Activated CD4-positive, CD25-positive, alpha-beta regulatory T cell (primary cell): Measurements from ENCODE around the gene LNPK.
"Not testable (repeated sequence)": the region's sequence is repeated elsewhere in the genome, so short reads cannot be mapped to it uniquely, and the experiment has no call there.

Experiments
- DNase-seq, 4 experiments: peaks; one replicate each; lab custom pipeline; 2025; lab: John Stamatoyannopoulos, UW

The LNPK gene

GRCh38 chr2:175966839-175967238 lies 35.2 kb downstream of the LNPK start:
- DNase-seq, result no peak

- no peak for DNase-seq
Observed at GRCh38 chr2:175965773-175966172, 36.3 kb downstream of the LNPK start.

- DNase-seq, result no peak
Observed at GRCh38 chr2:175964195-175964594, 37.9 kb downstream of the LNPK start.

GRCh38 chr2:175963171-175963570 lies 38.9 kb downstream of the LNPK start:
- not testable (repeated sequence) for DNase-seq

GRCh38 chr2:175957845-175958244 lies 44.2 kb downstream of the LNPK start:
- DNase-seq, result no peak

GRCh38 chr2:175955136-175955535 lies 46.9 kb downstream of the LNPK start:
- DNase-seq, result no peak

- DNase-seq, result no peak
Observed at GRCh38 chr2:175950512-175950911, 51.6 kb downstream of the LNPK start.

GRCh38 chr2:175948191-175948590 lies 53.9 kb downstream of the LNPK start:
- no peak for DNase-seq

- no peak for DNase-seq
Observed at GRCh38 chr2:175947073-175947472, 55.0 kb downstream of the LNPK start.

GRCh38 chr2:175941699-175942098 lies 60.4 kb downstream of the LNPK start:
- no peak for DNase-seq

- no peak for DNase-seq
Observed at GRCh38 chr2:175937216-175937615, 64.9 kb downstream of the LNPK start.

- DNase-seq, result no peak
Observed at GRCh38 chr2:175935289-175936181, 66.5 kb downstream of the LNPK start.

GRCh38 chr2:175932675-175933074 lies 69.4 kb downstream of the LNPK start:
- no peak for DNase-seq

- no peak for DNase-seq
Observed at GRCh38 chr2:175931805-175932204, 70.3 kb downstream of the LNPK start.

GRCh38 chr2:175930504-175930903 lies 71.6 kb downstream of the LNPK start:
- no peak for DNase-seq

GRCh38 chr2:175929850-175930249 lies 72.2 kb downstream of the LNPK start:
- DNase-seq, result no peak

- DNase-seq, result no peak
Observed at GRCh38 chr2:175926272-175926671, 75.8 kb downstream of the LNPK start.

GRCh38 chr2:175922160-175922559 lies 79.9 kb downstream of the LNPK start:
- no peak for DNase-seq

- no peak for DNase-seq
Observed at GRCh38 chr2:175918935-175919334, 83.1 kb downstream of the LNPK start.

- no peak for DNase-seq
Observed at GRCh38 chr2:175914846-175915245, 87.2 kb downstream of the LNPK start.

GRCh38 chr2:175913849-175914743 lies 88.0 kb downstream of the LNPK start:
- not testable (repeated sequence) for DNase-seq

GRCh38 chr2:175913267-175913666 lies 88.8 kb downstream of the LNPK start:
- not testable (repeated sequence) for DNase-seq

- DNase-seq, result no peak
Observed at GRCh38 chr2:175904035-175904434, 98.0 kb downstream of the LNPK start.
